Mesangial cell (primary cell): ENCODE results near the gene OR6C3. TPM values are rescaled to one million over a fixed set of nuclear protein-coding genes. Genes with fewer than 3 reads are reported as not detected.

Experiments
- total RNA-seq: library from RNA; depleted of rRNA; stranded (reverse); fragments of >200 nt; gene quantifications from 2 replicates; pipeline ENCODE4 v1.2.3, GENCODE V29; 2015

Gene OR6C3
- total RNA-seq: not detected in 2 replicates

DNA sequence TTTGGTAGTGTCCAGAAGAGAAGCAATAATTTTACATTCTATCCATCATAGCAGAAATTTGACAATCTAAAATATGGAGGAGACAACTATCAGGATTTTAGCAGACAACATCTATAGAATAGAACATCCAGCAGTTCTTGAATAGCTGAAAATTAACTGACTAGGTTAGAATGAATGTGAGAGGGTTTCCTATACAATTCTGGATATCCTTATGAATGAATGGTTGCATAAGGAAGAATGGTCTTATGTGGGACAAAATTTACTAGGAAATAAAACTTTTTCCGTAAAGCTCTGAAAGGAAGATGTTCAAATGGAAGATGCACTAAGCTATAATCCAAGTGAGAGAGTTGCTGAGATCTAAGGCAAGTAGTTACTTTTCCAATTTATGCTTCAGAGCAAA, at the start of gene OR6C3:
Gene OR6C3, plus strand, starts transcription at position 301 of the 400 bp plus-strand sequence. CDS start 955 bp downstream, outside the sequence.

GRCh38 chr12:55296469-55296868, 34.1 kb upstream of the OR6C3 start, which contains the start of gene OR6C6:
Gene OR6C6, minus strand, starts transcription at chr12:55296569. Its CDS starts 1,337 bp downstream, at chr12:55295232.

GRCh38 chr12:55314043-55314442, 16.5 kb upstream of the OR6C3 start, which contains the start of gene OR6C1:
Gene OR6C1, plus strand, starts transcription at chr12:55314343. Its CDS starts 6,257 bp downstream, at chr12:55320600.

GRCh38 chr12:55362675-55363074, 32.1 kb downstream of the OR6C3 start, which contains the start of gene OR6C75:
Gene OR6C75, plus strand, starts transcription at chr12:55362975. Its CDS starts 2,136 bp downstream, at chr12:55365111.

Other genes starting within 250 kb of the OR6C3 start
- gene OR9K2, start 204.3 kb upstream of the OR6C3 start, total RNA-seq: not detected in 2 replicates
- gene OR10A7, start 109.7 kb upstream of the OR6C3 start, total RNA-seq: not detected in 2 replicates
- gene OR6C74, start 86.1 kb upstream of the OR6C3 start, total RNA-seq: not detected in 2 replicates
- not detected in 2 replicates for gene OR6C6, start 34.2 kb upstream of the OR6C3 start, total RNA-seq
- not detected in 2 replicates for gene OR6C1, start 16.4 kb upstream of the OR6C3 start, total RNA-seq
- not detected in 2 replicates for gene OR6C75, start 32.2 kb downstream of the OR6C3 start, total RNA-seq
- gene OR6C65, start 69.8 kb downstream of the OR6C3 start, total RNA-seq: not detected in 2 replicates
- gene OR6C76, start 95.5 kb downstream of the OR6C3 start, total RNA-seq: not detected in 2 replicates
- not detected in 2 replicates for gene OR6C2, start 113.3 kb downstream of the OR6C3 start, total RNA-seq
- not detected in 2 replicates for gene OR6C70, start 139.4 kb downstream of the OR6C3 start, total RNA-seq
- gene OR6C68, start 161.6 kb downstream of the OR6C3 start, total RNA-seq: not detected in 2 replicates
- gene OR6C4, start 218.9 kb downstream of the OR6C3 start, total RNA-seq: not detected in 2 replicates
- not detected in 2 replicates for gene OR2AP1, start 241.7 kb downstream of the OR6C3 start, total RNA-seq